OCI-LY3 (cell line): ENCODE measurements around the gene HOXC6.

Source experiments
- EZH2phosphoT487 ChIP-seq: fragments of 200-600 bp; shearing (Covaris generic); IDR thresholded peaks from 2 replicates; pipeline ENCODE4 v1.6.1; 2018; ENCODE audit warnings: antibody characterized with exemption, mixed run types, low read depth
- TF ChIP-seq, protein P1 (sequence below): fragments of 200-600, 300-600 bp; sonication (generic); IDR thresholded peaks from 2 replicates; pipeline ENCODE4 v1.5.1; 2014; ENCODE audit warnings: antibody characterized with exemption, low read length, low read depth

DNA sequence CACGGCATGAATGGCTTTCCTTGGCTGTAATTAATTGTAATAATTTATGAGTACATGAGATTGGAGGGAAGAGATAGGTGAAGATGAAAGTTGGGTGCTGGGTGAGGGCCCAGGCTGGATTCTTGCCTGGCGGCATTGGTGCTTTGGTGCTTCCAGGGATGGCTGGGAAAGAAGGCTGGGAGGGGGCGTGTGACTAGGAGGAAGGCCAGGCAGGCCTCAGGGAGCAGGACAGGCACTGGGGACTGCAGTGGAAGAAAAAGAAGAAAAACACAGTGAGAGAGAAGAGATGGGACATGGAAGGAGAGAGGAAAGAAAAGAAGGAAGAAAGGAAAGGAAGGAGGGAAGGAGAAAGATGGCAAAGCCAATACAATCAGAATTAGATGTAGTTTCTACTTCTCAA is 24.6 kb upstream of the HOXC6 start:
- TF ChIP-seq, protein P1, sequence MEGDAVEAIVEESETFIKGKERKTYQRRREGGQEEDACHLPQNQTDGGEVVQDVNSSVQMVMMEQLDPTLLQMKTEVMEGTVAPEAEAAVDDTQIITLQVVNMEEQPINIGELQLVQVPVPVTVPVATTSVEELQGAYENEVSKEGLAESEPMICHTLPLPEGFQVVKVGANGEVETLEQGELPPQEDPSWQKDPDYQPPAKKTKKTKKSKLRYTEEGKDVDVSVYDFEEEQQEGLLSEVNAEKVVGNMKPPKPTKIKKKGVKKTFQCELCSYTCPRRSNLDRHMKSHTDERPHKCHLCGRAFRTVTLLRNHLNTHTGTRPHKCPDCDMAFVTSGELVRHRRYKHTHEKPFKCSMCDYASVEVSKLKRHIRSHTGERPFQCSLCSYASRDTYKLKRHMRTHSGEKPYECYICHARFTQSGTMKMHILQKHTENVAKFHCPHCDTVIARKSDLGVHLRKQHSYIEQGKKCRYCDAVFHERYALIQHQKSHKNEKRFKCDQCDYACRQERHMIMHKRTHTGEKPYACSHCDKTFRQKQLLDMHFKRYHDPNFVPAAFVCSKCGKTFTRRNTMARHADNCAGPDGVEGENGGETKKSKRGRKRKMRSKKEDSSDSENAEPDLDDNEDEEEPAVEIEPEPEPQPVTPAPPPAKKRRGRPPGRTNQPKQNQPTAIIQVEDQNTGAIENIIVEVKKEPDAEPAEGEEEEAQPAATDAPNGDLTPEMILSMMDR = no peak
- TF ChIP-seq EZH2phosphoT487 = no peak
